Smooth muscle cell of the brain vasculature (primary cell): ENCODE measurements around the gene CDC25B.
"Not testable (repeated sequence)": the region's sequence is repeated elsewhere in the genome, so short reads cannot be mapped to it uniquely, and the experiment has no call there.

Experiments used
- DNase-seq: peaks from one replicate; pipeline ENCODE4 v3.0.0-alpha.2; 2012; ENCODE audit warnings: low read depth, low spot score

The CDC25B gene

GRCh38 chr20:3784863-3785239 is 11.3 kb upstream of the CDC25B start:
- DNase-seq: no peak

DNA sequence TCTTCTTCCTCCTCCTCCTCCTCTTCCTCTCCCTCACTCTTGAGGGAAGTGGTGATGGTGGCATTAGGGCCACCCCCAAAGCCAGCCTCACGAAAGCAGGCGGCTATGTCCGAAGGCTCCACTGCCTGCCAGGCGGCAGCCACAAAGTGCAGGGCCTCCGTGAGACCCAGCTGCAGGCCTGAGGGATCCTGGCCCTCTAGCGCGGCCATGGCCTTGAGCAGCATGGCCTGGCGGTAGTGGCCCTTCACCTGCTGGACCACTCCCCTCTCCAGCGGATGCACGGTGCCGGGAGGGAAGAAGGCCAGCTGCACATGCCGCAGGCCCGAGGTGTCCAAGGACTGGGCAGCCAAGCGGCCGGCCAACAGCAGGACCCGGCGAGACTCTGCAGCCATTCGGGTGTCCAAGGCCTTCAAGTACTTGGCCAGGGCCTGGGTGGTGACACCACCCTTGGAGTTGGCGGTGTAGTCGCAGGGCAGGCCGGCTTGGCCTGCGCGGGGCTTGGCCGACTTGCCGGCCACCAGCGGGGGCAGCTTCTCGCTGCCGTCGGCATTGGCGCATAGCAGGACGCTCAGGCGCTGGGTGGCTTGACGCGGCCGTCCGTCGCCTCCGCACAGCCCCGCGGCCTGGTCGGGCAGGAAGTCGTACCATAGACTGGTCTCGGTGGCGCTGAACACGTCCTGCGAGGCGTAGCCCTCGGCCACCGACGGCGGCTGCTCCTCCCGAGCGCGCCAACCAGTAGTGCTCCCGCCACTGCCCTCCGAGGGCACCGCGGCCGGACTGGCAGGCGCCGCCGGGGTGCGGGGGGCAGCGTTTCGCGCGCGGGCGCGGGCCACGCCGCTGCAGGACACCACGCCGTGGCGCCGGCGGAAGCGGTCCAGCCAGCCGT is 10.6 kb upstream of the CDC25B start:
- DNase-seq: no peak

GRCh38 chr20:3786126-3786484 is 10.0 kb upstream of the CDC25B start:
- DNase-seq: no peak

DNA sequence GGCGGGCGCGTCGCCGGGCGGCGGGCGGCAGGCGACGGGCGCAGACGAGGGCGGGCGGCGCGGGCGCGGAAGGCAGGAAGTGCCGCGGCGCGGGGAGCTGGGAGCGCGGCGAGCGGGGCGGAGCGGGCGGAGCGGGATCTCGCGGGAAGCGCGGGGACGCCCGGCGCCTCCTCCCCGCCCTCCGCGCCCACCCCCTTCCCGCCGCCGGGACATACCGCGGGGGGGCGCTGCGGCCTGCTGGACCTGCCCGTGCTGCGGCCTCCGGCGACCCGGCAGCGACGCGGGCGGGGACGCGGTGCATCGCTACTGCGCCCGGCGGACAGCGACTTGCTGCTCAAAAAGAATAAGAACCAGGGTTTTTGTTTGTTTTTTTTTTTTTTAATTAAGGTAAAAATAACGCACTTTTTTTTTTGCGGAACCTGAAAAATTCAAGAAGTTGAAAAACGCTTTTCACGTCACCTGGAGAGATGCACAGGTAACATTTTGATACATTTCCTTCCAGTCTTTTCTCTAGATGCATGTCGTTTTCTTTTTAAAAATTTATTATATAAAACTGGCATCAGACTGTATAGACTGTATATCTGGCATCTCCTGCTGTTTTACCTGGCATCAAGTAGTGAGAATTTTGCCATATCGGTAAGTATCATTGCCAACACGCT is 9.3 kb upstream of the CDC25B start, which contains the start of gene CENPB:
Gene CENPB (minus strand): TSS at position 76 of the 659 bp plus-strand sequence. CDS start 257 bp downstream, outside the sequence.
- DNase-seq: no peak

GRCh38 chr20:3787324-3788014 is 8.6 kb upstream of the CDC25B start:
- DNase-seq: no peak

- DNase-seq: no peak
Measured at GRCh38 chr20:3788685-3789155, 7.4 kb upstream of the CDC25B start.

DNA sequence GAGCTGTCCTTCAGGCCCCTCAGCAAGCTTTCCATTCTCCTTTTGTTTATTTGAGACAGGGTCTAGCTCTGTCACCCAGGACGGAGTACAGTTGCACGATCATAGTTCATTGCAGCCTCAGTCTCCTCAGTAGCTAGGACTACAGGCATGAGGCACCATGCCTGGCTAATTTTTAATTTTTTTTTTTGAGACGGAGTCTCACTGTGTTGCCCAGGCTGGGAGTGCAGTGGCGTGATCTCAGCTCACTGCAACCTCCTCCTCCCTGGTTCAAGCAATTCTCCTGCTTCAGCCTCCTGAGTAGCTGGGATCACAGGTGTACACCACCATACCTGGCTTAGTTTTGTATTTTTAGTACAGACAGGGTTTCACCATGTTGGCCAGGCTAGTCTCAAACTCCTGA is 6.9 kb upstream of the CDC25B start:
- not testable (repeated sequence) for DNase-seq

DNA sequence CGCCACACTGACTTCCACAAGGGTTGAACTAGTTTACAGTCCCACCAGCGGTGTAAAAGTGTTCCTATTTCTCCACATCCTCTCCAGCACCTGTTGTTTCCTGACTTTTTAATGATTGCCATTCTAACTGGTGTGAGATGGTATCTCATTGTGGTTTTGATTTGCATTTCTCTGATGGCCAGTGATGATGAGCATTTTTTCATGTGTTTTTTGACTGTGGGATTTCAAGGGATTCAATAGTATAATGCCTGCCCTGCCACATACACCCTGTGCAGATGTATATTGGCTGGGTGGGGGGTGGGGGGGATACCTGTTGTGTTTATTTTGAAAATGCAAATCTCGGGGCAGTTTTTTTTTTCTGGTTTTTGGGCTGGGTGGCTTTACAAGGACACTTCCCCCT is 1.9 kb upstream of the CDC25B start:
- not testable (repeated sequence) for DNase-seq

- DNase-seq: no peak
Measured at GRCh38 chr20:3794701-3795420, 1.2 kb upstream of the CDC25B start.

DNA sequence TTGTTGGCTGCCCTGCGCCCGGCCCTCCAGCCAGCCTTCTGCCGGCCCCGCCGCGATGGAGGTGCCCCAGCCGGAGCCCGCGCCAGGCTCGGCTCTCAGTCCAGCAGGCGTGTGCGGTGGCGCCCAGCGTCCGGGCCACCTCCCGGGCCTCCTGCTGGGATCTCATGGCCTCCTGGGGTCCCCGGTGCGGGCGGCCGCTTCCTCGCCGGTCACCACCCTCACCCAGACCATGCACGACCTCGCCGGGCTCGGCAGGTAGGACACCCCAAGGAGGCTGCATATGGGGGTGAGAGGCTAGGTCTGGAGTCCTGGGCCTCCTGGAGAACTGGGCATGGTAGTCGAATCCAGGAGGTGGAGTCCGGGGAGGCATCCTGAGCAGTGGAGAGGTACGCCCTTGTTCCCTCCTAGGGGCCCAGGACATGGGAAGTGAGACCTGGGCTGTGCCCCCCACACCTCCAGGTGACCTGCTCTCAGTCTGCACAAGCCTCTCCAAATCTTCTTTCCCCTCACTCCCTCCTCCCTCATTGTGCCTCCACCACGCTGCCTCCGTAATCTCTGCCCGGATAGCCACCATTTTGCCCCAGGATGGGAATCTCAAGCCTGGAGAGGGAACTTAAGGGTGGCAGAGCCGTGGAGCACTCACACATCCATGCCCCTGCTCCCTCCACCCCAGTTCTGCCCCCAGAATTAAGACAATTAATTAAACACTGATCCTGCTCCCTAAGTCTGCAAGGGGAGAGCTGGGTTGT is 541 bp downstream of the CDC25B start:
- DNase-seq: no peak

DNA sequence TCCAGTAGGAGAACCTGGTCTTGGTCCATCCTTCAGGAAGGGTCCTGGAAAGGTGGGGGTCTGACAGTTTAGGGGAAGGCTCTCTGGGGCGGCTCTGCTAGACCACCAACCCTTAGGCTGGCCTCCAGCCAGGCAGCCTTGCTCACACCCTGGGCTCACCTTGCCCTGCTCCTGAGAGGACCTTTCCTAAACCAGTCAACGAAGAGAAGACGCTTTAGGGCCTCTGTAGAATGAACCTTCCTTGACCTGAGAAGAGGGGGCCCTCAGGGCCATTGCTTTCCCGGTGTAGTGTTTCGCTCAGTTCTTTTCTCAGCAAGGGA is 1.1 kb downstream of the CDC25B start:
- no peak for DNase-seq

GRCh38 chr20:3797592-3798372 is 1.7 kb downstream of the CDC25B start:
- no peak for DNase-seq

DNA sequence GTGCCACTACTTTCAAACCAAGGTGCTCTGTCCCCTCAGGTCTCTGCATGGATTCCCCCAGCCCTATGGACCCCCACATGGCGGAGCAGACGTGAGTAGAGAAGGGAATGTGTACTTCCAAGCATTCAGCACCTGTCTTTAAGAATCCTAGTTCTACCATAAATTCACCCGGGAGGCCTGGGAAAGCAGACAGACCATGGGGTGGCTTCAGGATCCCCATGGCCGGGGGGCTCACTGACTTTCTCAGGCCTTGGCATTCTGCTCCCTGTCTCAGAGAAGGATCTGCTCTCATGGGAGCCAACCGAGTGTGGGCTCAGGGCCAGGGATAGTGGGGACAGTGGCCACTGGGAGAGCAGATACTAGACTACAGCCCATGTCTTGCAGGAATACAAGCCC is 2.3 kb downstream of the CDC25B start:
- no peak for DNase-seq

GRCh38 chr20:3798908-3799248 is 2.8 kb downstream of the CDC25B start:
- DNase-seq: no peak

GRCh38 chr20:3800256-3800877 is 4.3 kb downstream of the CDC25B start:
- DNase-seq: no peak

DNA sequence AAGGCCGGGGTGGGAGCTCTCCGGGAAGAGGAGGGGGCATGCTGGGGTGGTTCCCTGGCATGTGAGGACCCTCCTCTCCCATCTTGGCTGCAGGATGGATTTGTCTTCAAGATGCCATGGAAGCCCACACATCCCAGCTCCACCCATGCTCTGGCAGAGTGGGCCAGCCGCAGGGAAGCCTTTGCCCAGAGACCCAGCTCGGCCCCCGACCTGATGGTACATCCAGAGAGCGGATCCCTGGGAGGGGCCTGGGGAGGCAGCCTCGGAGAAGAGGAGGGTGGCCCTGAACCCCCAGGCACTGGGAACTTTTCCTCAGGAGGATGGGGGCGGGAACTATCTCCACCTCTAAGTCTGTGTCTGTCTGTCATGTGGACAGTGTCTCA is 4.8 kb downstream of the CDC25B start:
- no peak for DNase-seq

GRCh38 chr20:3801299-3801698 is 5.2 kb downstream of the CDC25B start:
- no peak for DNase-seq

DNA sequence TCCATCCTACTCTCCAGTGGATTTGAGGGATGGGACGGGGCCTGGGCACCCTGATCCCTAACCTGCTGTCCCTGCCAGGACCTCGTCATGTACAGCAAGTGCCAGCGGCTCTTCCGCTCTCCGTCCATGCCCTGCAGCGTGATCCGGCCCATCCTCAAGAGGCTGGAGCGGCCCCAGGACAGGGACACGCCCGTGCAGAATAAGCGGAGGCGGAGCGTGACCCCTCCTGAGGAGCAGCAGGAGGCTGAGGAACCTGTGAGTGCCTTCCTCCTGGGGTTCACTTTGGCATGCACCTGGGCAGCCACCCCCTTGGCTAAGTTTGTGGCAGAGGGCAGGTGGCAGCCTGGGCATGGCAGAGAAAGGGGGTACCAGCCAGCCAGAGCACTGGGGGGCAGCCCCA is 5.7 kb downstream of the CDC25B start:
- no peak for DNase-seq

DNA sequence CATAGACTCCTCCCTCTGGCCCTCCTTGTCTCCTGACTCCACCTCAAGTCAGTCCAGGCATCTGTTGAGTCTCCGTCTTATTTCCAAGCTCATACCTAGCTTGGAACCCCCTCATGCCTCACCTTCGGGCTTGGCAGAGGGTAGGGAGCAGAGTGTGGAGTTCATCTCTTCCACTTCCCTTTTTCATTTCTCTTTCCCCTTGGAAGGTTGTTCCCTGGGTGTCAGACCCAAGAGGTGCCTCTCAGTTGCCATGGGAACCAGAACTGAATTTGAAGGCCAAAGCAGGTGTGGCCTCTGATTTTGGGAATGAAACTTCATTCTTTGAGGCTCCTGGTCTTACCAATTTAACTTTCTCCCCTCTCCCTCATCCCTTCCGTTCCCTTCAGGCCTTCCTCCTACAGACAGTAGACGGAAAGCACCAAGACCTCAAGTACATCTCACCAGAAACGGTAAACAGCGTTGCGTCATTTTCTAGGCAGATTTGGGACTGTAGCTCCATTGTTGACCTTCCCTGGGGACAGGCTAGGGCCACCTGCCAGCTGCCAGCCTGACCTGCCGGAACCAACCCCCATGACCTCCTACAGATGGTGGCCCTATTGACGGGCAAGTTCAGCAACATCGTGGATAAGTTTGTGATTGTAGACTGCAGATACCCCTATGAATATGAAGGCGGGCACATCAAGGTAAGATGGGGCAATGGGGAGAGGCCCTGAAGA is 6.6 kb downstream of the CDC25B start:
- DNase-seq: no peak
